Loucy (cell line): Measurements from ENCODE around the gene ATXN2L.

Experiments used
- H2AFZ ChIP-seq: fragments of 200-600 bp; sonication (generic); 2 replicates; pipeline ENCODE4 v1.6.0; 2016; ENCODE audit warnings: antibody characterized with exemption, mild to moderate bottlenecking, low read length, moderate library complexity
- H3F3A ChIP-seq: fragments of 200-600 bp; 2 replicates; pipeline ENCODE4 v1.6.0; 2016; ENCODE audit warnings: antibody characterized with exemption, low read depth, mild to moderate bottlenecking
- H3K27me3 ChIP-seq: fragments of 200-600 bp; sonication (generic); 2 replicates; pipeline ENCODE4 v1.6.1; 2014; ENCODE audit warnings: low read length, mild to moderate bottlenecking; ENCODE audit not compliant: insufficient read depth, poor library complexity, severe bottlenecking
- H3K36me3 ChIP-seq: fragments of 200-600 bp; sonication (generic); 2 replicates; pipeline ENCODE4 v1.6.1; 2016; ENCODE audit warnings: low read length; ENCODE audit not compliant: insufficient read depth
- H3K4me1 ChIP-seq: fragments of 200-600 bp; sonication (generic); 2 replicates; pipeline ENCODE4 v1.5.1; 2014; ENCODE audit warnings: low read length, mild to moderate bottlenecking; ENCODE audit not compliant: insufficient read depth, poor library complexity, severe bottlenecking
- H3K4me2 ChIP-seq: fragments of 200-600 bp; sonication (generic); 2 replicates; pipeline ENCODE4 v1.6.0; 2014; ENCODE audit warnings: antibody characterized with exemption, low read length, low read depth, mild to moderate bottlenecking; ENCODE audit not compliant: poor library complexity, severe bottlenecking
- H3K4me3 ChIP-seq: fragments of 200-600 bp; sonication (generic); 2 replicates; pipeline ENCODE4 v1.5.1; 2014; ENCODE audit warnings: low read length, mild to moderate bottlenecking, mixed read lengths; ENCODE audit not compliant: poor library complexity, severe bottlenecking
- H3K79me2 ChIP-seq: fragments of 200-600 bp; sonication (generic); 2 replicates; pipeline ENCODE4 v1.6.1; 2014; ENCODE audit warnings: low read length; ENCODE audit not compliant: insufficient read depth
- H3K9ac ChIP-seq: fragments of 200-600 bp; sonication (generic); 2 replicates; pipeline ENCODE4 v1.6.0; 2014; ENCODE audit warnings: mild to moderate bottlenecking, low read depth, low read length, moderate library complexity; ENCODE audit not compliant: poor library complexity, severe bottlenecking
- H3K9me2 ChIP-seq: fragments of 200-600 bp; sonication (generic); replicated peaks from 2 replicates; pipeline ENCODE4 v1.6.1; 2016; ENCODE audit warnings: low read depth, low read length, mixed read lengths
- H3K9me3 ChIP-seq: fragments of 200-600 bp; sonication (generic); 2 replicates; pipeline ENCODE4 v1.6.1; 2014; ENCODE audit warnings: mild to moderate bottlenecking, antibody characterized with exemption, low read length, low read depth; ENCODE audit not compliant: insufficient read depth
- H4K20me1 ChIP-seq: fragments of 200-600 bp; sonication (generic); 2 replicates; pipeline ENCODE4 v1.6.0; 2014; ENCODE audit warnings: antibody characterized with exemption, low read length, mild to moderate bottlenecking; ENCODE audit not compliant: insufficient read depth, poor library complexity, severe bottlenecking
- CTCF ChIP-seq: fragments of 200-600 bp; sonication (generic); conservative IDR thresholded peaks from 2 replicates; pipeline ENCODE4 v1.5.1; 2014; ENCODE audit warnings: mild to moderate bottlenecking, antibody characterized with exemption, low read length
- EZH2phosphoT487 ChIP-seq: fragments of 200-600 bp; IDR thresholded peaks from 2 replicates; pipeline ENCODE4 v1.6.1; 2018; ENCODE audit warnings: antibody characterized with exemption, mild to moderate bottlenecking, moderate library complexity, borderline replicate concordance

Gene ATXN2L

GRCh38 chr16:28824717-28824973 is 1.8 kb downstream of the ATXN2L start:
- Histone ChIP-seq H3K9me3 (no peaks in the 10 kb centered on the region), H3F3A (no peaks in the 10 kb centered on the region), H2AFZ (no peak overlapping the region), H3K4me2 (peak overlapping the region; percentile 82), H3K4me1 (peaks cover 22% of the 10 kb centered on the region), H3K36me3 (peaks cover 52% of the 10 kb centered on the region), H3K9me2 (no peaks in the 10 kb centered on the region), H4K20me1 (peaks cover 60% of the 10 kb centered on the region), H3K79me2 (peaks cover 75% of the 10 kb centered on the region), H3K9ac (peak overlapping the region; percentile 100), H3K4me3 (peak overlapping the region; percentile 95), H3K27me3 (peaks cover 8% of the 10 kb centered on the region)
- TF ChIP-seq EZH2phosphoT487 (no peak), CTCF (no peak)

- Histone ChIP-seq H3K27me3 (peaks cover 8% of the 10 kb centered on the region), H3K4me2 (peak overlapping the region; percentile 82), H3K9me3 (no peaks in the 10 kb centered on the region), H3K4me3 (peak overlapping the region; percentile 95), H3K36me3 (peaks cover 67% of the 10 kb centered on the region), H3K9me2 (no peaks in the 10 kb centered on the region), H2AFZ (no peak overlapping the region), H3K9ac (peak overlapping the region; percentile 100), H3K79me2 (peaks cover 88% of the 10 kb centered on the region), H3F3A (no peaks in the 10 kb centered on the region), H3K4me1 (peaks cover 22% of the 10 kb centered on the region), H4K20me1 (peaks cover 74% of the 10 kb centered on the region)
- no peak for TF ChIP-seq CTCF
- no peak for TF ChIP-seq EZH2phosphoT487
These were observed 3.3 kb downstream of the ATXN2L start for GRCh38 chr16:28826141-28826540.

GRCh38 chr16:28829747-28830146 is 6.9 kb downstream of the ATXN2L start:
- H3K9me3 ChIP-seq: no peaks in the 10 kb centered on the region
- no peaks in the 10 kb centered on the region for H3K27me3 ChIP-seq
- H3K4me3 ChIP-seq: no peak overlapping the region
- peaks cover 21% of the 10 kb centered on the region for H3K4me1 ChIP-seq
- no peak overlapping the region for H2AFZ ChIP-seq
- TF ChIP-seq CTCF (no peak), EZH2phosphoT487 (no peak)
- peaks cover 98% of the 10 kb centered on the region for H3K36me3 ChIP-seq
- peaks cover 90% of the 10 kb centered on the region for H4K20me1 ChIP-seq
- no peak overlapping the region for H3K4me2 ChIP-seq
- H3K9me2 ChIP-seq: no peaks in the 10 kb centered on the region
- H3K79me2 ChIP-seq: peaks cover 77% of the 10 kb centered on the region
- no peaks in the 10 kb centered on the region for H3F3A ChIP-seq
- H3K9ac ChIP-seq: no peak overlapping the region
